Measurements from ENCODE around the gene CDH5.

The CDH5 gene

DNA sequence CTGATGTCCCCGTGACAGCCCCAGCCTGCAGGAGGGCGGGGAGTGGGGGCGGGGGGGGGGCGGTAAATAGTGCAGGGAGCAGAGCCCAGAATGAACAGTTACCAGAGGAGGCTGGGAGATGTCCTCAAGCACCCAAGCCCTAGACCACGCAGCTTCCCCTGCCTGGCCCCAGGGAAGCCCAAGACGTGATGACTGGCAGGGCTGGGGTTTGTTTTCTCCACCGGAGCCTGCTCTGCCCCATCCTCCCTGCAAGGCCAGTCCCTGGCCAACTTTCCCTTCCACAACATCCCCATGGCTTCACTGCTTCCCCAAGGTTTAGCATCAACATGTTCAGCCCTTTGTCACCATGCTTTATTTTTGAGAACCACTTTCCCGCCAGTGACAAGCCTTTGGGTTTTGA, 59.2 kb downstream of the CDH5 start:
- peaks cover 17% of the 10 kb centered on the region for H3K27me3 ChIP-seq (ENCODE audit: insufficient read depth, poor library complexity, severe bottlenecking)
- no peaks in the 10 kb centered on the region for H3K9me3 ChIP-seq (ENCODE audit: severe bottlenecking)
- TF ChIP-seq, protein P1, sequence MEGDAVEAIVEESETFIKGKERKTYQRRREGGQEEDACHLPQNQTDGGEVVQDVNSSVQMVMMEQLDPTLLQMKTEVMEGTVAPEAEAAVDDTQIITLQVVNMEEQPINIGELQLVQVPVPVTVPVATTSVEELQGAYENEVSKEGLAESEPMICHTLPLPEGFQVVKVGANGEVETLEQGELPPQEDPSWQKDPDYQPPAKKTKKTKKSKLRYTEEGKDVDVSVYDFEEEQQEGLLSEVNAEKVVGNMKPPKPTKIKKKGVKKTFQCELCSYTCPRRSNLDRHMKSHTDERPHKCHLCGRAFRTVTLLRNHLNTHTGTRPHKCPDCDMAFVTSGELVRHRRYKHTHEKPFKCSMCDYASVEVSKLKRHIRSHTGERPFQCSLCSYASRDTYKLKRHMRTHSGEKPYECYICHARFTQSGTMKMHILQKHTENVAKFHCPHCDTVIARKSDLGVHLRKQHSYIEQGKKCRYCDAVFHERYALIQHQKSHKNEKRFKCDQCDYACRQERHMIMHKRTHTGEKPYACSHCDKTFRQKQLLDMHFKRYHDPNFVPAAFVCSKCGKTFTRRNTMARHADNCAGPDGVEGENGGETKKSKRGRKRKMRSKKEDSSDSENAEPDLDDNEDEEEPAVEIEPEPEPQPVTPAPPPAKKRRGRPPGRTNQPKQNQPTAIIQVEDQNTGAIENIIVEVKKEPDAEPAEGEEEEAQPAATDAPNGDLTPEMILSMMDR (IDR thresholded peaks at IDR 0.05; ENCODE audit: poor library complexity, severe bottlenecking), result no peak
- H3K4me1 ChIP-seq (ENCODE audit: insufficient read depth, poor library complexity, severe bottlenecking), result no peaks in the 10 kb centered on the region
- H3K4me3 ChIP-seq (ENCODE audit: severe bottlenecking), result no peak overlapping the region
- DNase-seq (ENCODE audit: low spot score), result no peak
- ATAC-seq (ENCODE audit: low read depth), result no peak
- no peaks in the 10 kb centered on the region for H3K36me3 ChIP-seq (ENCODE audit: low read depth)
- H3K27ac ChIP-seq (ENCODE audit: poor library complexity, severe bottlenecking), result no peak overlapping the region

- Histone ChIP-seq H3K27ac (ENCODE audit: poor library complexity, severe bottlenecking) (no peak overlapping the region), H3K36me3 (ENCODE audit: low read depth) (no peaks in the 10 kb centered on the region), H3K4me3 (ENCODE audit: severe bottlenecking) (peak overlapping the region; percentile 30), H3K9me3 (ENCODE audit: severe bottlenecking) (no peaks in the 10 kb centered on the region), H3K27me3 (ENCODE audit: insufficient read depth, poor library complexity, severe bottlenecking) (peaks cover 17% of the 10 kb centered on the region), H3K4me1 (ENCODE audit: insufficient read depth, poor library complexity, severe bottlenecking) (no peaks in the 10 kb centered on the region)
- peak; percentile 41 for DNase-seq (ENCODE audit: low spot score)
- TF ChIP-seq, protein P1 (IDR thresholded peaks at IDR 0.05; ENCODE audit: poor library complexity, severe bottlenecking), result no peak
- ATAC-seq (ENCODE audit: low read depth), result peak; percentile 24; the same call in 1 of the 3 replicates
Observed at GRCh38 chr16:66426112-66427035, 59.9 kb downstream of the CDH5 start.

DNA sequence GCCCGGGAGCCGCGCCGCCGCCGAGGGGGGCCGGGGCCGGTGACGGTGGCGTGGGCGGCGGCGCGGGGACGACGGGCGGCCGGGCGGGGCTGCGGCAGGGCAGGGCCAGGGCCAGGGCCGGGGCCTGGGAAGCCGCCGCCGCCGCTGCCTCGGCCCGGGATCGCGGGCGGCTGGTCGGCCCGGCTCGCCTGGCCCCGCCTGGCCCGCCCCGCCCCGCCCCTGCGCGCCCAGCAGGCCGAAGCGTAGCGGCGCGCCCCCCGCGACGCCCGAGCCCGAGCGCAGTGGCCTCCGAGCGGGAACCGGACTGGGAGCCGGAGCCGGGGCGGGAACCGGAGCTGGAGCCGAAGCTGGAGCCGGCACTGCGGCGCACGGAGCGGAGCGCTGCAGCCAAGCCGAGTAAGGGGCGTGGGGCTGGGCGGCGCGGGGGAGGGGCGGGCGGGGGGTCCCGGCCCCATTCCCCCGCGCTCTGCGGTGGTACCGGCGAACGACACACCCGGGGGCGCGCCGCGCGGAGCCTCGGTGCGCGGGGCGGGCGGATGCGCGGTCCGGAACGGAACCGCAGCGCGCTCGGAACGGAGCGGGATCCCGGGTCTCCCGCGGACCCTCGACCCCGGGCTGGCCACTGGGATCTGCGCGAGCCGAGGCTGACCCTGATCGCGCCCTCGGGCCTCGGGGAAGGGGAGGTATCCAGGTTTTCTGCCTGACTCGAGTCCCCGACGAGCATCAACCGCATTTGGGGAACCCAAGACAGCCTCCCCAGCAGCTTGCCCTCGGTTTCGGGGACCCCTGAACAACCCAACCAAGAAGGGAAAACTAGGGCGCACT, 60.8 kb downstream of the CDH5 start, which contains the start of gene BEAN1:
Gene BEAN1, plus strand, starts transcription at position 260 of the 825 bp plus-strand sequence. CDS start 10,382 bp downstream, outside the sequence.
- Histone ChIP-seq H3K36me3 (ENCODE audit: low read depth) (no peaks in the 10 kb centered on the region), H3K4me3 (ENCODE audit: severe bottlenecking) (peak within 1 kb of the TSS; percentile 30), H3K9me3 (ENCODE audit: severe bottlenecking) (no peaks in the 10 kb centered on the region), H3K27ac (ENCODE audit: poor library complexity, severe bottlenecking) (no peak within 1 kb of the TSS), H3K27me3 (ENCODE audit: insufficient read depth, poor library complexity, severe bottlenecking) (peaks cover 17% of the 10 kb centered on the region), H3K4me1 (ENCODE audit: insufficient read depth, poor library complexity, severe bottlenecking) (no peaks in the 10 kb centered on the region)
- DNase-seq (ENCODE audit: low spot score) (peak; percentile 8), ATAC-seq (ENCODE audit: low read depth) (peak; percentile 46; the same call in 2 of the 3 replicates)
- TF ChIP-seq, protein P1 (IDR thresholded peaks at IDR 0.05; ENCODE audit: poor library complexity, severe bottlenecking), result no peak

DNA sequence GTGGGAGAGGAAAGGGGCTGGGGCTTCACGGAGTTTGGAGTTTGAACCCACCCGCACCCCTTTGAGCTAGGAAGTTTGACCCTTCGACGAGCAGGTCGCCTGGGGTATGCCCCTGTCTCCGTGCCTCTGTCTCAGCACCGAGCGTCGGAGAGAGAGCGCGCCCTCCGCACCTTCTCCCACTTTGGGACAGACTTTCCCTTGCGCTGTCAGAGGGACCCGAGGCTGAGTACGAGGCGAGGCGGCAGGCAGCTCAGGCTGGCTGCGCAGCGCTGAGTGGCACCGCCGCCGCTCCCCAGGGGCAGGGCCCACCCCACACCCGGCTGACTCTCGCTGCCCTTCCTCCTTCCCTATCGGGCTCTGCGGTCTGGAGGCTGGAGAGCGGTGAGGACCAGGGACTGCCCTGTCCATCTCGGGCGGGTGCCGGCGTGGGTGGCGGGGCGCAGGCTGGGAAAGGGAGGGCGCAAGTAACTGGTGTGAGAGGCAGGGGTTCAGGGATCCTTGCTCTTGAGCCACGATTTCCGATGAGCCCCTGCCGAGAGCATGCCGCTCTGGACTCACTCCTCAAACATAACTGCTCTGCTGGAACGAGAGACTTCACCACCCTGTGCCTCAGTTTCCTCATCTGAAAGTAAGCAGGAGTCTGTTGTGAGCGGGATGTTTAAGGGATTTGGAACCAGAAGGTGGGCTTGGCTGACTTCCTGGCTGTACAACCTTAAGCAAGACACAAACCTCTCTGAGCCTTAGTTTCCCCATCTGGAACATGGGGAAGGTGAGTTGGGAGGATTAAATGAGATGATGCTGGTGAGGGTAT, 61.6 kb downstream of the CDH5 start:
- Histone ChIP-seq H3K4me1 (ENCODE audit: insufficient read depth, poor library complexity, severe bottlenecking) (no peaks in the 10 kb centered on the region), H3K9me3 (ENCODE audit: severe bottlenecking) (no peaks in the 10 kb centered on the region), H3K27ac (ENCODE audit: poor library complexity, severe bottlenecking) (no peak overlapping the region), H3K27me3 (ENCODE audit: insufficient read depth, poor library complexity, severe bottlenecking) (peaks cover 17% of the 10 kb centered on the region), H3K36me3 (ENCODE audit: low read depth) (no peaks in the 10 kb centered on the region), H3K4me3 (ENCODE audit: severe bottlenecking) (peak overlapping the region; percentile 30)
- DNase-seq (ENCODE audit: low spot score) (no peak), ATAC-seq (ENCODE audit: low read depth) (no peak; the same call in 2 of the 3 replicates)
- TF ChIP-seq, protein P1 (IDR thresholded peaks at IDR 0.05; ENCODE audit: poor library complexity, severe bottlenecking), result no peak
